AML-193 (cell line): Measurements from ENCODE around the gene SVIL.
"Not testable (repeated sequence)": the region's sequence is repeated elsewhere in the genome, so short reads cannot be mapped to it uniquely, and the experiment has no call there.

Experiments
- DNase-seq, 2 experiments: peaks; one replicate each; lab custom pipeline; 2025; lab: John Stamatoyannopoulos, UW

SVIL gene

DNA sequence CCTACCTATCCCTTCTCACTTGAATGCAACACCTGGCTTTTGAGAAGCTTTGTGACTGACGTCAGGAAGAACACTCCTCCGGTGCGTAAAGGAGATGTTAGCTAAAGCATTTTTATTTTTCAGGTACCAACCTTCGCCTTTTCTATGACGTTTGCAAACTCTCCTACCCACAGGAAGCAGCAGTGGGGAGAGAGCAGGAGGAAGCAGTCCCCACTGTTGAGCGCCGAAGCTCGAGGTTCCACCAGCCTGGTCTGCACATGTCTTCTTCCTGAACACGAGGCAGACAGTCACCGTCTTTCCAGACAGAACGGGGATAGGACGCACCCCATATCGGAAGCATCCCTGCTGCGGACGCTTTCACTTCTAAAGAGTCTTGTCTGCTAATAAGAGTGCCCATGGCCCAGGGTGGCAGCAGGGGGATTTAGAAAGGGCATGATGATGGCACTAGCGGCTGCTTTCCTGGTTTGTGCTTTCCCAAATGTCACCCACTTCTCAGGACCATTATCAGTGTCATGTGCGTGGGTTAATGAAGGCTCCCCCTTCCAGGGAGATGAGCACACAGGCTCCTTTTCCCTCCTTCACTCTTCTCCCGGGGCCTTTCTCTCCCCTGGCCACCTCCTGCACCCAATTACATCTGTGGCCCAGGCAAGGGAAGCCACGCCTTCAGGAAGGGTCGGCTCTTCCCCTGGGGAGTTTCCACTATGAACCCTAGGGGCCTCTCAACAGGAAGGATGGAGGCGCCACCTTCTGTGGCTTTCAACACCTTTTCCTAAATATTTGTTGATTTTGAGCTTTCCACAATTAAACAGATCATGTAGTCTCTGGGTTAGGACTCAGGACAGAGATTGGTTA lies 147.5 kb downstream of the SVIL start:
- DNase-seq, result not testable (repeated sequence)

DNA sequence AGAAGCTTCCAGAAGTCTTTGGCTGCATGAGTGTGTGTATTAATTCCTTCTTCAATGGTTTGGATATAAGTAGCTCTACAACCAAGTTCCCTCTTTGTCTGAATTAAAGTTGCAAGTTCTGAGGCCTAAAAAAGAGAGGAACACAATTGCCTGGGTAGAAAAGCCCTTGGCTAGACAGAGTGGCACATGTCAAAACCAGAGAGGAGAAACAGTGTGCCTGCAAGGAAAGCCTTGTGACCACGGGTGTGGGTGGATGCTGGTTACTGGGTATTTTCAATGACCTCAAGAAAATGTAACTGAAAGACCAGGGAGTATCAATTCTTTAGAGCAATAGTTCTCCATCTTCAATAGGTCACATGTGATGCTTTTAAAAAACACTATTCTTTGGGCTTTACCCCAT lies 148.3 kb downstream of the SVIL start:
- no peak for DNase-seq

DNA sequence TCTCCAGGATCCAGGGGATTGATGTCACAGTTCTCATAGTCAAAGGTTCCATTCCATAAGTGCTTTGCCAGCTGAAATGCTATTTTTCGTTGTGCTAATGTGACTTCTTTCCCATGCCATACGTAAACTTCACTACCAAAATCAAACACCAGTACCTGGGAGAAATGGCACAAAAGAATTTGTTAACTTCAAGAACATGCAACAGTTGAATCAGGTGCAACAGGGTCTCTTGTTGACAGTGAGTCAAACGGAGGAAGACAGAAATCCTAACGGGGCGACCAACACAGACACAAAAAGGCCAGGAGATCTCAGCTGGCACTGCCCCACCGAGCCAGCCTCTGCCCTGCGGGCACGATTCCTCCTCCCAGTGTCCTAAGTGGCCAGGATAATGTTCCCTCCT lies 150.1 kb downstream of the SVIL start:
- not testable (repeated sequence) for DNase-seq

DNA sequence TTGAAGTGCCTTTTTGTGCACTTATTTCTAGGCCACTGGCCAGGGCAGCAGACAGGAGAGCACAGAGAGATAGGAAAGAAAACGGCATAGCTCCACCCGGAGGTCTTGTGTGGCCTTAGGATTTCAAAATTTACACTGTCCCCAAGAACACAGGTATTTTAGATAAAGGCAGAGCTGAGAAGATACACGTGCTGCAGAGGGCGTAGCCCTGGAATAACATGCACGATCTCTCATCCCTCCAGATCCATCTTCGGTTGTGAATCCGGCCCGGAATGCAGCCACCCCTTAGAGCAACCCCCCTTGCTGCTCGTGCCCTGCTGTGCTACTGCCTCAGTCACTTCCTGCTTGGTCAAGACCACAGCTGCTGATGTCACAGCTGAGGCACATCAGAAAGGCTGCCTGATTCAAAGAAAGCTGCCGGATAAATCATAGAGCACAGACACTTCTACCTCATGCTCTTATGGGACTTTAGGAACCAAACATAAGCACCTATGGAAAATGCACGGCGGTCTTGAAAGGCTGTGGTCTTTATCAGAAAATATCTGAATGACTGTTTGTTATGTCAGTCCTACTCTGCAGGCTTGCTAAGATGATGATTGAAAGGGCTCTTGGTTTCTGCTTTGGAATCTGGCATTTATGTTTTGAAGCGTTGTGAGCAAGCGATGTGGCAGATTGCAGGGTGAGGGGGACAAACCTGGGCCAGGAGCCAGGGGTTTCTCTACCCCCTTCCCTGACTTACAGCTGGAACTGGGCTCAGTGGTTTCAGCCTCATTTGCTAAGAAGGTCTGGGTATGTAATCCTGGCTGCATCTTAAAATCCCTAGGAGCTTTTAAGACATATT lies 152.0 kb downstream of the SVIL start:
- no peak for DNase-seq

DNA sequence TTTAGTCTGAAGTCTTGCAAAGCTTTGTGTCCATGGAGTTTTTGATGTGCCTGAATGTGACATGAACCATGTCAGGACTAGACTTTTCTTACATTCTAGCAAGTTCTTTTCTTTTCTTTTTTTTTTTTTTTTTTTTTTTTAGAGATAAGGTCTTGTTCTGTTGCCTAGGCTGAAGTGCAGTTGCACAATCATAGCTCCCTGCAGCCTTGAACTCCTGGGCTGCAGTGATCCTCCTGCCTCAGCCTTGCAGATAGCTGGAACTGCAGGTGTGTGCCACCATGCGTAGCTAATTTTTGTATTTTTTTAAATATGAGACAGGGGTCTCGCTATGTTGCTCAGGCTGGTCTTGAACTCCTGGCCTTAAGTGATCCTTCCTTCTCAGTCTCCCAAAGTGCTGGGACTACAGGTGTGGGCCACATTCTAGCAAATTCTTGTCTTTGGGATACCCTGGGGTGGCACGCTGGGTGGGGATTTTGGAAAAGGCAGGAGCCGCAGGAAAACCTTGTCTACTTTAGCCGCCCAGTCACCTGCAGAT lies 152.8 kb downstream of the SVIL start:
- no peak for DNase-seq

DNA sequence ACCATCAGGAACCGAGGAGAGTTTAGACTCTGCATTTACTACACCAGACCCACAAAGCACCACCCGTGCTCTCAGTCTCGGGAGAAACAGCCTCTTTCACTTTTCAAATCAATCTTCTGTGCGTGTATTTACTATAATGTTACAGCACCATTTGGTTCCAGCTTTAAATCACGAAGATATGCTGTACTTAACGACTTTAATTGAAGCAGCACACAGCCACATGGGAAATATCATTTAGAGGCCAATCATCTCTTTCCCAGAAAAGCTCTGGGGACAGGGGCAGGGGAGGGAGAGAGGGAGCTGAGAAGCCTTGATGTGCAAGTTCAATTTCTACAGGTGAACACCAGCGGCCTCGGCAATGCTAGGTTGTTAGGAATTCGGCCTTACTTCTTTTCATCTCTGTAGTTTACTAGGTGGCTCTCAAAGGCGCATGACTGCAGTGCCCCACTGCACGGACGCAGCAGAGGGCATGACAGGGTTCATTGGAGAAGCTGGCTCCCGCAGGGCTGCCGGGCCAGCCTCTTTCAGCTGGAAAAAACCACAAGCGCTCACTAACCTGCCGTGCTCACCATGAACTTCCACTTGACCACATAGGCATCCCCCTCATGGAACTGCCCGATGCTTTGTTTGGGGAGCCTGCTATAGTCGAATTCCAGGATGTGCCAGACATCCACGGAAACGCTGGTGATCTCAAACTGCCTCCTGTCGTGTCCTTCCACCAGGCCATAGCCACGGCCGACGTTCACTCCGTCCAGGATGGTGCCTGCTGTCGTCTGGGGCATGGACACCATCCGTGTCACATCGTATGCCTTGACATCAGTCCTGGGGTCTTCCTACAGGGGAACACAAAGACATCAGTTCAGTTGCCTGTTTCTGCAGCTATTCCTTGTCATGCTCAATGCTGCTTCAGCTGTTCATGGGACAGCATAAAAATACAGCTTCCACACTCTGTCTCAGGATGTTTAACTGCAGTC lies 154.5 kb downstream of the SVIL start:
- no peak for DNase-seq

DNA sequence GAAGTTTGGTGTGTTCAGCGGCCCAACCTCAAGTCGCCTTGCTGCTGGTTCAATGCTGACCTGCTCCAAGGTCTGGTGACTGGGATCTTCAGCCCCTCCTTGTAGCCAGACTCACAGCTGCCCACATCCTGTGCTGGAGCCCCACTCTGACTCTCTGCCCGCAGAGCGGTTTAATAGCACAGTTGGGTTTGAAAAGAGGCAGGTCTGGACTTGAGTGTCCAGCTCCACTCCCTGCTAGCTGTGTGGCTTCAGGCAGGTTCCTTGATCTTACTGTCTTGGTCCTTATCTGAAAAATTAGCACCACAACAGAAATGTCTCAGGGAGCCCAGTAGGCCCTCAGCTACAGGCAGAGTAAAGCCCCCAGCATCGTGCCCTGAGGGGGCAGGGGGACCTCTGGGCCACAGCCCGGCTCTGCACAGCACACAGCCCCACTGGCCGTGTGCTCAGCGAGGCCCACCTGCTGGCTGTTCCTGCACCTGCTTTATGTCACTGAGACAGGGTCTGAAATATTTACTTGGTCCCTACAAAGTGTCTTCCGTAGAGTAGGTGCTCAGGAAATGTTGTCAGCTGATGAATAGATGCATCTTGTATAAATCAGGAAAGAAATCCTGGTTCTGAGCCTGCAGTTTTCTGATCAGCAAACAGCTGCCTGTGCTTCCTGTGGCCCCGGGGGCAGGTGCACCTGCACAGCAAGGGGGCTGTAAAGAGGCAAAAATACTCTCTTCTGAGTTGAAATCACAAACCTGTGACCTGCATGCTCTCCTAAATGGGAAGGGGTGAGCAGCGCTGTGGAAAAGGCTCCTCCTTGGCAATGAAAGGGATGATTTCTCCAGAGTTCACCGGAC lies 155.5 kb downstream of the SVIL start:
- no peak for DNase-seq

DNA sequence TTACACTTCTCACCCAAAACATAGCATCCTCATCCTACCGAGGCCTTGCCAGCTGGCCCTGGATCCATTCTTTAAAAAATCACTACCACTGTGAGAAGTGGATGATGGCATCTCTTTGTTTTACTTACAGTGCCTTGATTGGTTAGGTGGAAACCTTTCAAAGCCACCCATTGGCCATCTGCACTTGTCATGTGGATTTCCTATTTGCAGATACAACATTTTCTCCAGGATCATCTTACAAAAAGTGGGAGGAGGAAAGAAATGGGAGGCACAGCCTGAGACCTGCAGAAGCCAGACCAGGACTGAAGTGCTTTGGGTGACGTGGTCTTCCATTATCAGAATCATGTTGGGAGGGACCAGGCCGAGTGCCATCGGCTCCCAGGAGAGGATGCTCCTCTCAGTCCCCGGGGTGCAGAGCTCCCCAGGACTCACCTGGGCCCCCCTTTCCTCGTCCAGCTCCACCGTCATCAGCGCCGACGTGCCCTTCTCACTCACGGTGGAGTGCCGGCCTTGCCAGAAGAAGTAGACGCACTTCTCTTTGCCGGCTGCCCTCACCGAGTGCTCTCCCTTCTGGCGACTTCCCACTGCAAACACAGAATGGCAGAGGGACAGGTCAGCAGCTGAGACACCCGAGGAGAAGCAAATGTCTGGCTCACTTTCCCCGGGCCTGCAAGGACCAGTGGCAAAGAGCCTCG lies 161.2 kb downstream of the SVIL start:
- no peak for DNase-seq

DNA sequence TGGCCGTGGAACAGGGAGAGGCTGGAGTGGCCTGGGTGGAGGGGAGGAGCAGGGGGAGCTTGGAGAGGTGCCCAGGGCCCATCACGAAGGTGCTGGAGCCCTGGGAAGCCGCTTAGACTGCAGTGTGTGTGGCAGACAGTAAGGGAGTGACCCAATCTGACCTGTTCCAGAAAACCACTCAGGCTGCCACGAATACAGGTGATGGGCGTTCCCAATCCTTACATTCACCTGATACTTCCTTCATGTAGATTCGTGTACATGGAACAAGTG lies 161.7 kb downstream of the SVIL start:
- DNase-seq, result no peak

DNA sequence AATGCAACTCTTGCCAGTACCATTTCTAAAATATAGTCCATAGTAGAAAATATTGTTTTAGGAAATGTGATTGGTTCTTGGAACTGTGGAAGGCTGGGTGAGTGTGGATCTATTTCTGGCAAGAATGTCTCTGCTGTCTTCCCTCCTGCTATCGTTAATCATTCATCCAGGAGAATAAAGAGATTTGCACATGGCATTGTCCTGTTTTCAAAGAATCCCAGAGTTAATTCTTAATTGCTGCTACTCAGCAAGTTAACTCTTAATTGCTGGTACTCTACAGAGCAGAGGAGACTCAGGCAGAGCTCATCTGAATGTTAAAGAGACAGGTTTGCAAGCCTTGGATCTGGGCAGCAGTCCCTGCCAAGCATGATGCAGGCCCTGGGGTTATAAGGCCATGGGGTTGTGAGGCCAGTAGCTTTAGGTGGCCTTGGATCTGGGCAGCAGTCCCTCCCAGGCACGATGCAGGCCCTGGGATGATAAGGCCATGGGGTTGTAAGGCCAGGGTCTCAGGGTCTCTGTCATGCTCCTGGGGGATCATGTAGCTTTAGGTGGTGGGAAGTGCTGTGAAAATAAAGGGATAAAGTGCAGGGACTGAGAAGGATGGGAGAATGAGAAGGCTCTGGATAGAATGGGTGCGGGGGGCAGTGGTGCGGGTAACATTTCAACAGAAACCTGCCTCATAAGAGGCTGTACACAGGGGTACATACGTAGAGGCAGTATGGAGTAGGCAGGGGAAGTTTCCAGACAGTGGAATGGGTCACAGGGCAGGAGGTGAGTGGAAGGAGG lies 162.3 kb downstream of the SVIL start:
- no peak for DNase-seq

DNA sequence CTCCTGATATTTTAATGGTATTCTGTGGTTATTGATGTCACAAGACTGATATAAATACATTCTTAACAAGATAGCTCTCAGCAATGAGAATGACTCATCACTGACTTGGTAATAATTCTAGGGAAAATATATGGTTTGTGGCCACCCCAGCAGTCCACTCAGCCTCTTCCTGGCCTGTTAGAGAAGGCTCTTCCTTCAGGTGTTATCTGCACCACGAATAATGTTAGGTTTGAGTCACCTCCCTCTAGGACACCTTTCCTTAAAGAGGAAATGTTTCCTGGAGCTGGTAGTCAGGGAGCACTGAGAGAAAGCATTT lies 163.3 kb downstream of the SVIL start:
- DNase-seq, result no peak

DNA sequence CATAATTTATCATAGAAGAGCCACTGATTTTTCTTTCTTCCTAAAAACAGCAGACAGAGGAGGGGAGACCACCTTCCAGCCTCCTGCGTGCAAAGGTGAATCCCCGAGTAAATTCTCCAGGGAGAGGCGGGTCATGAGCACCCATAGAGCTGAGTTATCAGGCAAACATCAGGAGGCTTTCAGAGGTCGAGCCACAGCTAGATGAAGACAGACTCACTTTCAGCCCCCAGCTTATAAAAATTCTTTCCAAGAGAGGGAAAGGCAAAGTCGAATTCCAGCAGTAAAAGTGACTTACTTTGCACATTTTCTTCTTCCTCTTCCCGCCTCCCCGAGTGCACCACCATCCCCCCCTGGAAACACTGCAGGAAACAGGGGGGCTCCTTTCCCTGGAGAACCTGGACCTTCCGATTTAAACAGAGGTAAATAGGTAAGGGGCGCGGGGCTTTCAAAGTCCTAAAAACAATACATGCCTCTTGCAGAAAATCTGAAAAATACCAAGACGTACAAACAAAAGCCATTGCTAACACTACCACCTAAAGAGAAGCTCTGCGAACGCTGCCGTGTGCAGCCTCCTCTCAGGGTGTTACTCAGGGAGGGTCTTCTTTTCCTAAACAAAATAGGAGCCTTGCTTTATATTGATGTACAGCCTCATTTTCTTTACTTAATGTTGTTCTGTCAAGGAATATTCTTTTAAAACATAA lies 163.8 kb downstream of the SVIL start:
- DNase-seq, result no peak

DNA sequence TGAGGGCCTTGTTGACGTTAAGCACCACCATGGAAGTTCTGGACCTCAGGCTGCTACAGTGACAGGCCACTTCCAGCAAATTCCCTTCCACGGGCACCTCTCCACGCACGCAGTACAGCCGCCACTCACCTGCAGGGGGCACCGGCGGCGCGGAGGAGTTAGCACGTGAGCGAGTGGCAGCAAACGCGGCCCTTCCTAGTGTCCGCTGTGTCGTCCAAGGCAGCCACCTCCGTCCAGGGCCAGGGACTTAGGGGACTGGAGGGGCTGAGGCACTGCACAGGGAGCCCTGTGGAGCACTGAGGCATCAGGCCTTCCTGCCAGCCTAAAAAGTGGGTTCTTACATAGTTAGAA lies 164.4 kb downstream of the SVIL start:
- no peak for DNase-seq

DNA sequence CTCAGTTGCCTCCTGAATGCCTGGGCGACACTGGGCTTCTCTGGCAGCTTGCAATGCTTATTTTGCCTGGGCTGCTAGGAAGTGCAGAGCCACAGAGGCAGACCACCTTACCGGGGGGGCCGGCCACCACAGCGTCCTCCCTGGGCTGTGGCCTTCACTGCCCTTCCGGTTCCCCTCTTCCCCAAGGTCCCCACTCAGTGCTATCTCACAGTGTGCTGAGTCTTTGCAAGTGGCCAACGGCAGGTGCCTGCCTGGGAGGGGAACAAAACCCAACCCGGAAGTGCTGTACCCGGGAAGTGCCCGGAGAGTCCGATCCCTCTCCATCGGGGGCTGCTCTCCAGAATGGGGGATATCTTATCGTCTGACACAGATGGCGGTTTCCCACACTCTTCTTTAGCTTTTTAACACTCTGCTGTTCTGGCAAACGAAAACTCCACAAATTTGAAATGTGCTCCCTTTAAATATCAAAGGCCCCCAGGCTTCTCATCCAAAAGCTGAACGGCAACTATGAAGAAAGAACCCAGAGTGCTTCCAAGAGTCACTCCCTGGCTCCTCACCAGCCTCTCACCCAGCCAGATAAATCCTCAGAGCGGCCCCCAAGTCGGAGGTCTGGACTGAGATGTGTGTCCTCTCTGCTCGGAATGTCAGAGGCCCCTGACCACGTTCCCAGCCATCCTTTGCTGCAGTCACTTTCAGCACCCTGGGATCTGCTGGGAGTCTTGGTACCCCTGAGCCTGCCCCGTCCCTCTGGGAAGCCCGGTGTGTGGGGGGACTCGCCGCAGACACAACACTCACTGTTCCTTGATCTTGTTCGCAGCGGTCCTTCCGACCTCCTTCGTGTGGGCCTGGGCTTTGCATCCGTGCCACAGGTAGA lies 165.1 kb downstream of the SVIL start:
- DNase-seq, result no peak

DNA sequence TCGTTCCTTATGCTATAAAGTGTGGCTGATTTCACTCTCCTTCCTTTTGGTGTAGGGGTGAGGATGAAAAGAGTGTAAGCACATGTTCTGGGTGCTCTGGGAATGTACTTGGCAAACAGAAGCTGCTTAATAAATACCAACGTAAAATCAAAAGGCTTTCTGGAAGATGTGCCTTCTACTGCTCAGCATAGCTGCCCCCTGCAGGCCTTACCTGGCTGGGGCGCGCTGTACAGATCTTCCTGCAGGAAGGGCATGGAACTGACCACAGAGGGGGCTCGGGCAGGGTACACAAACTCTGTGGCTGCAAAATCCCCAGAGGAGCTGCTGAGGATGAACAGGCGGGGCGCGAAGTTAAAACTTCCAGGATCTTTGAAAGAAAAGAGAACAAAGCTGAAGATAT lies 169.4 kb downstream of the SVIL start:
- no peak for DNase-seq

DNA sequence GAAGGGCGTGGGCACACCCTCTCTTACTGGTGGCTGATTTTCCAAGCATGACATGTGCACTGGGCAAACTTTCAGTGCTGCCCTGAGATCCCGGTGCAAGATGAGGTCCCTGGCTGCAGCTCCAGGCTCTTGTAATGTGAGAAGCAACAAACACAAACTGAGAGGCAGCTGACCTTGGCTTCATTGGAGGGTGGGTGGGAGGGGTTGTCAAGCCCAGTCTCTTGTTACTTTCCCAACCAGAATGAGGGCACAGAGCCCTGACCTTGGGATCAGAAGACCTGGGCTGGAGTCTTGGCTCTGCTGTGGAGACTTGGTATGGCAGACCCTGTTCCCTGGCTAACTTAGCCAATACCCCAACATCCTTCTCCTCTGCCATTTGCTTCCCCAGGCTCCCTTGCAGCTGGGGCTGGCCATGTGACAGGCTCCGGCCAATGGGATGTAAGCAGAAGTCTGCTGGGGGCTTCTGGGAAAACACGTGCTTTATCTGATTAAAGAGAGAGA lies 170.1 kb downstream of the SVIL start:
- not testable (repeated sequence) for DNase-seq

DNA sequence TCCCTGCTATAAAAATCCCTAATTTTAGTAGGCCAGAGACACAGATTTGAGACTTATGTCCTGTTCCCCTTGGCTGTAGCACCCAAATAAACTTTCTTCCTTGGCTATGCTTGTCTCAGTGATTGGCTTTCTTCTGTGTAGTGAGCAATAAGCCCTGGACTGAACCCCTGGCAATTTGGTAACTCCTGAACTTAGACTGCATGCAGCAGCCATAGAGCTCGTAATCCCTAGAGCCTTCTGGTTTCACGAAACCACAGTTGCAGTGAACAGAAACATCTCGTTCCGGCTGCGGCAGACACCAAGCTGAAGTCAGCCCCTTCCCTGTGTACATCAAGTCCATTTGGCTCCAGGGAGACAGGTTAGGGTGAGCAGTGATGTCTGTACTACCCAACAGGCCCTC lies 173.7 kb downstream of the SVIL start:
- DNase-seq, result no peak

DNA sequence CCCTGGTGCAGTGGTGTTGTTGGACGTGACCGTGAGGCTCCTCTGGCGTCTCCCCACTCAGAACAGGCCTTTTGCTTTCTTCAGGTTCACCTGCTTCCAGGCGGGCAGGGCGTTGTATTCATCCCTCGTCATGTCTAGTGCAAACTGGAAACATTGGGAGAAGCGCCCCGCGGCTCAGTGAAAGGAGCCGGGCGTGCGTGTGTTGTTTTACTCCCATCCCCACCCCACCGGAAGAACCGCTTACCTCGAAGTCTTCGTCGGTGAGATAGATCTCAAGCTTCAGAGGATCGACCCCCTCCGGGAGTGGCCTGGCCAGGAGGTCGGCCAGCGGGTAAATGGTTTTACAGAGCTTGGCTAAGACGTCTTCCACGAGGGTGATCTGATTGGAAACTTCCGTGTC lies 176.6 kb downstream of the SVIL start:
- DNase-seq, result not testable (repeated sequence)
